IMR-90 (cell line): Measurements from ENCODE around the gene NGFR. TPM values are rescaled to one million over a fixed set of nuclear protein-coding genes. Genes with fewer than 3 reads are reported as not detected.
A peak's percentile ranks its signal among the peaks of the same experiment; 100 is the strongest.

ENCODE experiments used
- ATAC-seq: fragments of 200-7000 bp; cut with Tn5 transposase; 2 replicates; pipeline ENCODE4 v1.9.1; 2020; ENCODE audit warnings: low read depth, mild to moderate bottlenecking, moderate library complexity
- BruUV-seq: library from RNA; stranded (reverse); fragments of 400-500 nt; replicated peaks from 2 replicates; lab custom pipeline; 2021; lab: Mats Ljungman, UMichigan
- CTCF ChIA-PET: fragments of 300-600 bp; formaldehyde crosslinking; extraction: SDS; loops from one replicate; lab custom pipeline; 2021; ENCODE audit warnings: antibody characterized with exemption; lab: Yijun Ruan, JAX
- POLR2A ChIA-PET: fragments of 300-600 bp; sonication (Branson Sonifier 250); formaldehyde crosslinking; loops from one replicate; lab custom pipeline; 2022; ENCODE audit warnings: antibody characterized with exemption; ENCODE audit not compliant: unreplicated experiment; lab: Charles Lee
- DNase-seq: peaks from one replicate; pipeline ENCODE4 v3.0.0; 2013
- H2AFZ ChIP-seq: replicated peaks from 2 replicates; pipeline ENCODE3; 2013; ENCODE audit warnings: low read length, mild to moderate bottlenecking; ENCODE audit not compliant: poor library complexity
- H2AK5ac ChIP-seq: 2 replicates; pipeline ENCODE4 v1.6.1; 2013; ENCODE audit warnings: low read depth, low read length, inconsistent platforms
- H2AK9ac ChIP-seq: replicated peaks from 2 replicates; pipeline ENCODE3; 2013; ENCODE audit warnings: mild to moderate bottlenecking, low read depth, low read length, moderate library complexity; ENCODE audit not compliant: poor library complexity
- H2BK120ac ChIP-seq: 2 replicates; pipeline ENCODE4 v1.6.1; 2013; ENCODE audit warnings: low read depth, low read length, inconsistent platforms
- H2BK15ac ChIP-seq: 3 replicates; pipeline ENCODE4 v1.6.1; 2013; ENCODE audit warnings: low read depth, low read length, inconsistent platforms
- H2BK20ac ChIP-seq: 2 replicates; pipeline ENCODE4 v1.6.1; 2013; ENCODE audit warnings: low read depth, mild to moderate bottlenecking, inconsistent platforms, low read length, moderate library complexity
- H2BK5ac ChIP-seq: 2 replicates; pipeline ENCODE4 v1.6.1; 2013; ENCODE audit warnings: mild to moderate bottlenecking, low read depth, low read length, inconsistent platforms; ENCODE audit not compliant: poor library complexity, severe bottlenecking
- H3K14ac ChIP-seq: replicated peaks from 2 replicates; pipeline ENCODE4 v1.6.1; 2013; ENCODE audit warnings: low read depth, low read length, inconsistent platforms
- H3K18ac ChIP-seq: 2 replicates; pipeline ENCODE4 v1.6.1; 2013; ENCODE audit warnings: low read depth, low read length, control low read depth
- H3K23ac ChIP-seq: 2 replicates; pipeline ENCODE4 v1.6.1; 2013; ENCODE audit warnings: low read depth, low read length, inconsistent platforms
- H3K27ac ChIP-seq: 2 replicates; pipeline ENCODE4 v1.5.1; 2013; ENCODE audit warnings: mild to moderate bottlenecking, control low read depth, low read length; ENCODE audit not compliant: insufficient read depth
- H3K27me3 ChIP-seq: 2 replicates; pipeline ENCODE4 v1.6.1; 2013; ENCODE audit warnings: low read length; ENCODE audit not compliant: control insufficient read depth, insufficient read depth
- H3K36me3 ChIP-seq: 2 replicates; pipeline ENCODE4 v1.6.1; 2013; ENCODE audit warnings: low read length, mixed read lengths; ENCODE audit not compliant: control insufficient read depth, insufficient read depth
- H3K4ac ChIP-seq: 2 replicates; pipeline ENCODE4 v1.6.1; 2013; ENCODE audit warnings: low read depth, low read length, inconsistent platforms
- H3K4me1 ChIP-seq: 2 replicates; pipeline ENCODE4 v1.6.1; 2013; ENCODE audit warnings: low read length, mixed read lengths; ENCODE audit not compliant: control insufficient read depth, insufficient read depth
- H3K4me2 ChIP-seq: 2 replicates; pipeline ENCODE4 v1.6.1; 2013; ENCODE audit warnings: low read depth, mild to moderate bottlenecking, control low read depth, low read length, moderate library complexity
- H3K4me3 ChIP-seq: 2 replicates; pipeline ENCODE4 v1.5.1; 2013; ENCODE audit warnings: low read depth, mild to moderate bottlenecking, control low read depth, low read length, moderate library complexity; ENCODE audit not compliant: insufficient read depth
- H3K56ac ChIP-seq: 2 replicates; pipeline ENCODE4 v1.6.1; 2013; ENCODE audit warnings: low read length, inconsistent platforms; ENCODE audit not compliant: insufficient read depth; ENCODE audit errors: extremely low read depth
- H3K79me1 ChIP-seq, 2 experiments: 2 replicates each; pipeline ENCODE4 v1.6.1; 2013; ENCODE audit warnings: low read length in 2 of 2, inconsistent platforms in 1 of 2, low read depth in 1 of 2
- H3K9ac ChIP-seq: 2 replicates; pipeline ENCODE4 v1.6.1; 2013; ENCODE audit warnings: low read depth, low read length, control low read depth
- H3K9me1 ChIP-seq: 2 replicates; pipeline ENCODE4 v1.6.1; 2013; ENCODE audit warnings: low read length, inconsistent platforms; ENCODE audit not compliant: insufficient read depth
- H3K9me3 ChIP-seq: 2 replicates; pipeline ENCODE4 v1.6.1; 2013; ENCODE audit warnings: low read length; ENCODE audit not compliant: control insufficient read depth, insufficient read depth
- H4K20me1 ChIP-seq: 2 replicates; pipeline ENCODE4 v1.6.1; 2013; ENCODE audit warnings: low read length, inconsistent platforms; ENCODE audit not compliant: insufficient read depth
- H4K5ac ChIP-seq: 2 replicates; pipeline ENCODE4 v1.6.1; 2013; ENCODE audit warnings: mild to moderate bottlenecking, low read depth, low read length, control low read depth
- H4K8ac ChIP-seq, 2 experiments: 2 replicates each; pipeline ENCODE4 v1.6.1; 2013; ENCODE audit warnings: low read depth in 2 of 2, low read length in 2 of 2, control low read depth in 1 of 2, inconsistent platforms in 1 of 2
- H4K91ac ChIP-seq: 2 replicates; pipeline ENCODE4 v1.6.1; 2013; ENCODE audit warnings: low read depth, low read length, inconsistent platforms; ENCODE audit not compliant: insufficient read depth
- BHLHE40 ChIP-seq: fragments of 150-350 bp; IDR thresholded peaks from 2 replicates; pipeline ENCODE4 v1.6.1; 2016; ENCODE audit warnings: mild to moderate bottlenecking, low read depth, low read length
- CEBPB ChIP-seq: IDR thresholded peaks from 2 replicates; pipeline ENCODE4 v1.6.1; 2012; ENCODE audit warnings: low read depth, low read length, improper control_type of control experiment
- CHD1 ChIP-seq: IDR thresholded peaks from 2 replicates; pipeline ENCODE4 v1.6.1; 2012; ENCODE audit warnings: low read depth, low read length, improper control_type of control experiment
- ELK1 ChIP-seq: fragments of 150-350 bp; IDR thresholded peaks from 2 replicates; pipeline ENCODE4 v1.6.1; 2016; ENCODE audit warnings: low read depth, mild to moderate bottlenecking, low read length, moderate library complexity, borderline replicate concordance
- FOS ChIP-seq: fragments of 150-350 bp; IDR thresholded peaks from 2 replicates; pipeline ENCODE4 v1.6.1; 2016; ENCODE audit warnings: low read depth, low read length
- MAFK ChIP-seq: IDR thresholded peaks from 2 replicates; pipeline ENCODE4 v1.6.1; 2012; ENCODE audit warnings: low read depth, low read length, improper control_type of control experiment
- MAZ ChIP-seq: IDR thresholded peaks from 2 replicates; pipeline ENCODE4 v1.6.1; 2012; ENCODE audit warnings: low read depth, mild to moderate bottlenecking, low read length, improper control_type of control experiment, moderate library complexity, borderline replicate concordance
- MXI1 ChIP-seq: IDR thresholded peaks from 2 replicates; pipeline ENCODE4 v1.6.1; 2012; ENCODE audit warnings: low read depth, mild to moderate bottlenecking, low read length, moderate library complexity, borderline replicate concordance
- NFE2L2 ChIP-seq: fragments of 150-350 bp; IDR thresholded peaks from 2 replicates; pipeline ENCODE4 v1.6.1; 2016; ENCODE audit warnings: low read depth, mild to moderate bottlenecking, low read length
- POLR2A ChIP-seq: IDR thresholded peaks from 2 replicates; pipeline ENCODE4 v1.6.1; 2012; ENCODE audit warnings: mild to moderate bottlenecking, low read depth, low read length
- RAD21 ChIP-seq: IDR thresholded peaks from 2 replicates; pipeline ENCODE4 v1.6.1; 2012; ENCODE audit warnings: low read length, improper control_type of control experiment
- RCOR1 ChIP-seq: IDR thresholded peaks from 2 replicates; pipeline ENCODE4 v1.6.1; 2012; ENCODE audit warnings: mild to moderate bottlenecking, low read length, improper control_type of control experiment; ENCODE audit not compliant: insufficient replicate concordance
- RFX5 ChIP-seq: IDR thresholded peaks from 2 replicates; pipeline ENCODE4 v1.8.0; 2012; ENCODE audit warnings: low read depth, mild to moderate bottlenecking, low read length, moderate library complexity
- SMC3 ChIP-seq: fragments of 150-350 bp; IDR thresholded peaks from 2 replicates; pipeline ENCODE4 v1.6.1; 2016; ENCODE audit warnings: low read depth, mild to moderate bottlenecking, antibody characterized with exemption, low read length, moderate library complexity
- WGBS, 2 experiments: methylation state at CpG; one replicate each; pipeline versions ENCODE4 v1.1.5 to v1.1.7; 2013; ENCODE audit warnings: missing lambda C conversion rate in 2 of 2; ENCODE audit not compliant: insufficient read length in 1 of 2; ENCODE audit errors: extremely low coverage in 2 of 2; 5-methylcytosine and 5-hydroxymethylcytosine counted together
- dilution Hi-C: fragments of 300-500 bp; cut with HindIII; formaldehyde crosslinking; loops from one replicate; pipeline ENCODE4 v1.14.3; 2018; ENCODE audit warnings: low sequenced_read_pairs; ENCODE audit not compliant: unreplicated experiment
- in situ Hi-C: fragments of 300-500 bp; cut with MboI; formaldehyde crosslinking; loops from 3 replicates; pipeline ENCODE4 v1.14.3; 2019; ENCODE audit warnings: low sequenced_read_pairs, inconsistent platforms, mixed read lengths
- intact Hi-C: fragments of 100-400 bp; cut with micrococcal nuclease; formaldehyde crosslinking; loops from 2 replicates; pipeline ENCODE4 v1.10.0; 2022
- polyA plus RNA-seq, 3 experiments: library from polyadenylated mRNA; depleted of rRNA; stranded (reverse); fragments of >200 nt; gene quantifications; 2 replicates each; pipeline ENCODE4 v1.2.3, GENCODE V29; 2012; ENCODE audit warnings: low replicate concordance in 1 of 3
- total RNA-seq: library from RNA; depleted of rRNA; stranded (reverse); fragments of >200 nt; gene quantifications from 2 replicates; pipeline ENCODE4 v1.2.3, GENCODE V29; 2012
- TF ChIP-seq, protein P1 (sequence below): conservative IDR thresholded peaks from 2 replicates; pipeline ENCODE4 v1.5.1; 2012; ENCODE audit warnings: mild to moderate bottlenecking, low read depth, low read length, improper control_type of control experiment

The NGFR gene
- total and polyA plus RNA-seq, 2 of the 4 experiments (the other 2 are of a cell fraction) = 0.15 to 0.18 TPM

- DNase-seq (peak; percentile 30), ATAC-seq (peak; percentile 79)
- H3K9ac ChIP-seq = no peak overlapping the region
- ChIA-PET POLR2A (no interaction called here), CTCF (interaction anchor here (0.6 kb wide), 1 partner anchor 665 kb away, joined by 3 read pairs; no protein-coding TSS in a partner anchor)
- H4K5ac ChIP-seq = no peak overlapping the region
- WGBS, 2 experiments = 100% methylated on average over 1 of the region's 8 CpGs; no CpG with 5 or more reads in 1 of the 2 experiments
- H3K79me1 ChIP-seq = no peaks in the 10 kb centered on the region
- H4K8ac ChIP-seq = no peak overlapping the region
- no peak overlapping the region for H3K56ac ChIP-seq
- no peaks in the 10 kb centered on the region for H4K20me1 ChIP-seq
- peaks cover 57% of the 10 kb centered on the region for H3K27me3 ChIP-seq
- no peak overlapping the region for H2BK15ac ChIP-seq
- no peaks in the 10 kb centered on the region for H3K36me3 ChIP-seq
- intact Hi-C loops (loop anchor here (1.0 kb wide), 1 partner anchor 113 kb away; no protein-coding TSS in a partner anchor), dilution Hi-C loops (no loop called here), in situ Hi-C loops (loop anchor here (10.0 kb wide), 1 partner anchor 234 kb away; no protein-coding TSS in a partner anchor)
- no peak overlapping the region for H3K27ac ChIP-seq
- no peak overlapping the region for H3K4ac ChIP-seq
- H3K4me3 ChIP-seq = no peak overlapping the region
- H2AK5ac ChIP-seq = no peak overlapping the region
- H3K4me2 ChIP-seq = no peak overlapping the region
- peaks cover 4% of the 10 kb centered on the region for H3K9me3 ChIP-seq
- H2BK20ac ChIP-seq = no peak overlapping the region
- no peak overlapping the region for H3K14ac ChIP-seq
- no peaks in the 10 kb centered on the region for H3K9me1 ChIP-seq
- no peak overlapping the region for H2AFZ ChIP-seq
- no peak overlapping the region for H2BK5ac ChIP-seq
- BruUV-seq = no TSS peak
- H3K18ac ChIP-seq = no peak overlapping the region
- no peak overlapping the region for H2BK120ac ChIP-seq
- H3K4me1 ChIP-seq = no peaks in the 10 kb centered on the region
- no peak overlapping the region for H4K91ac ChIP-seq
- no peak overlapping the region for H3K23ac ChIP-seq
- no peak overlapping the region for H2AK9ac ChIP-seq
- no peak for TF ChIP-seq MAZ
- no peak for TF ChIP-seq CHD1
- TF ChIP-seq RFX5 = no peak
- no peak for TF ChIP-seq MXI1
- peak; percentile 75 for TF ChIP-seq SMC3
- TF ChIP-seq FOS = no peak
- TF ChIP-seq POLR2A = no peak
- TF ChIP-seq, protein P1, sequence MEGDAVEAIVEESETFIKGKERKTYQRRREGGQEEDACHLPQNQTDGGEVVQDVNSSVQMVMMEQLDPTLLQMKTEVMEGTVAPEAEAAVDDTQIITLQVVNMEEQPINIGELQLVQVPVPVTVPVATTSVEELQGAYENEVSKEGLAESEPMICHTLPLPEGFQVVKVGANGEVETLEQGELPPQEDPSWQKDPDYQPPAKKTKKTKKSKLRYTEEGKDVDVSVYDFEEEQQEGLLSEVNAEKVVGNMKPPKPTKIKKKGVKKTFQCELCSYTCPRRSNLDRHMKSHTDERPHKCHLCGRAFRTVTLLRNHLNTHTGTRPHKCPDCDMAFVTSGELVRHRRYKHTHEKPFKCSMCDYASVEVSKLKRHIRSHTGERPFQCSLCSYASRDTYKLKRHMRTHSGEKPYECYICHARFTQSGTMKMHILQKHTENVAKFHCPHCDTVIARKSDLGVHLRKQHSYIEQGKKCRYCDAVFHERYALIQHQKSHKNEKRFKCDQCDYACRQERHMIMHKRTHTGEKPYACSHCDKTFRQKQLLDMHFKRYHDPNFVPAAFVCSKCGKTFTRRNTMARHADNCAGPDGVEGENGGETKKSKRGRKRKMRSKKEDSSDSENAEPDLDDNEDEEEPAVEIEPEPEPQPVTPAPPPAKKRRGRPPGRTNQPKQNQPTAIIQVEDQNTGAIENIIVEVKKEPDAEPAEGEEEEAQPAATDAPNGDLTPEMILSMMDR = peak; percentile 63
- TF ChIP-seq CEBPB = no peak
- no peak for TF ChIP-seq NFE2L2
- TF ChIP-seq RAD21 = peak; percentile 78
- TF ChIP-seq RCOR1 = no peak
- no peak for TF ChIP-seq MAFK
- TF ChIP-seq BHLHE40 = no peak
- TF ChIP-seq ELK1 = no peak
Observed at GRCh38 chr17:49548506-49549310, 53.6 kb downstream of the NGFR start.
